ENCODE results near the gene ADCY7.

The ADCY7 gene

DNA sequence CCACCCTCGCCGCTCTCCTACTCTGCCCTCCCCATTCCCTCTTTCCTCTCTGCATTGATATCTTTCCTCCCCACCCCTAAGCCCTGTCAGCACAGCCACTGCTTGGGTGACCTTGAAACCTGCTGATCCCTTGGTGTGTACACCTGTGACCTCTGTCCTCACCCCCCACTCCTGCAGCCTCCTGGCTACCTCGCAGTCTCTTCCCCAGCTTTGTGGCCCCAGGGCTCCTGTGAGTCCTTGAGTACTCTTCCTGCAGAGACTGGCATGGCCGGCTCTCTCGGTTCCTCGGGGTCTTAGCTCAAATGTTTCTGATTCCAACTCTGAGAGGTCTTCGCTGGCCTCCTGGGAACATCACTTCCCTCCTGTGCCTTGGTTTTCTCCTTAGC is 31.7 kb downstream of the ADCY7 start:
- Histone ChIP-seq H3K36me3 (ENCODE audit: control insufficient read depth, insufficient read depth, low read length) (no peaks in the 10 kb centered on the region), H3K9ac (no peak overlapping the region), H3K4me3 (ENCODE audit: low read depth, low read length) (no peak overlapping the region), H3K27me3 (ENCODE audit: control insufficient read depth, insufficient read depth, low read length) (no peaks in the 10 kb centered on the region), H3K27ac (no peak overlapping the region), H3K79me2 (no peaks in the 10 kb centered on the region), H3K9me3 (ENCODE audit: control insufficient read depth, low read length) (no peaks in the 10 kb centered on the region), H2AFZ (no peak overlapping the region), H3K4me1 (no peaks in the 10 kb centered on the region), H3K4me2 (ENCODE audit: low read length) (no peak overlapping the region)
- TF ChIP-seq, protein P1, sequence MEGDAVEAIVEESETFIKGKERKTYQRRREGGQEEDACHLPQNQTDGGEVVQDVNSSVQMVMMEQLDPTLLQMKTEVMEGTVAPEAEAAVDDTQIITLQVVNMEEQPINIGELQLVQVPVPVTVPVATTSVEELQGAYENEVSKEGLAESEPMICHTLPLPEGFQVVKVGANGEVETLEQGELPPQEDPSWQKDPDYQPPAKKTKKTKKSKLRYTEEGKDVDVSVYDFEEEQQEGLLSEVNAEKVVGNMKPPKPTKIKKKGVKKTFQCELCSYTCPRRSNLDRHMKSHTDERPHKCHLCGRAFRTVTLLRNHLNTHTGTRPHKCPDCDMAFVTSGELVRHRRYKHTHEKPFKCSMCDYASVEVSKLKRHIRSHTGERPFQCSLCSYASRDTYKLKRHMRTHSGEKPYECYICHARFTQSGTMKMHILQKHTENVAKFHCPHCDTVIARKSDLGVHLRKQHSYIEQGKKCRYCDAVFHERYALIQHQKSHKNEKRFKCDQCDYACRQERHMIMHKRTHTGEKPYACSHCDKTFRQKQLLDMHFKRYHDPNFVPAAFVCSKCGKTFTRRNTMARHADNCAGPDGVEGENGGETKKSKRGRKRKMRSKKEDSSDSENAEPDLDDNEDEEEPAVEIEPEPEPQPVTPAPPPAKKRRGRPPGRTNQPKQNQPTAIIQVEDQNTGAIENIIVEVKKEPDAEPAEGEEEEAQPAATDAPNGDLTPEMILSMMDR (IDR thresholded peaks at IDR 0.05) = no peak

DNA sequence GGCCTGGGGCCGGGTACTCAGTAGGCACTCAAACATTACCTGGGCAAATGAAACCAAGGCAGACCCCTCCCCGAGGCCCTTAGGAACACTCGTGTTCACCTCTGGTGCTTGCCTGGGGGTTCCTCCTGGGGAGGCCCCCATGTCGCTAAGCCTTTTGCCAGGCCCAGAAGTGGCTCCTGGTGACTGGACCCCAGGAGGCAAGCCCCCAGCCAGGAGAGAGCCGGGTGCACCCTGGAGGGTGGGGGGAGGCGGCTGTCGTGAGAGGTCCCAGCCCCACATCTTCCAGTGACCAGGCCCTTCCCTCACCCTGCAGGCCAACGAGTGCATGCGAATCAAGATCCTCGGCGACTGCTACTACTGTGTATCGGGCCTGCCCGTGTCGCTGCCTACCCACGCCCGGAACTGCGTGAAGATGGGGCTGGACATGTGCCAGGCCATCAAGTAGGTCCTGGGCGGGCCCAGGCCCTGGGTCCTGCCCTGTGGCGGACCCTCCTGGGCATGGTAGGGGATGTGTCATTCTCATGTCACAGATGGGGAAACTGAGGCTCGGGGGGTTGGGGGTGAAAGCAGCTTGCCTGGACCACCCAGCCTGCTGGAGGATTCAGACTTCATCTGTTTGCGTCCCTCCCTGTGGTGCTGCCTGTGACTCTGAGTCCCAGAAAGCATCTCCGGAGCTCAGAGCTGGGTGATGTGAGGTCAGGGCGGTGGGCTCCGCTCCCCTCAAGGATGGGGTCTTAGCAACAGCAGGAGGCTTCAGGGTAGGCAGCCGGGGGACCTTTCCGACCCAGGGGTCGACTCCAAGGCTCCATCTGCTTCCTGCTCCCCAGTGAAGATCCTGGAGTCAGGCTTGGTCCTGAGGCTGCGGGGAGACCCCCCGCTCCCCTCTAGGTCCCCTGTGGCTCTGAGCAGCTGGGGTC is 32.5 kb downstream of the ADCY7 start:
- TF ChIP-seq, protein P1 (IDR thresholded peaks at IDR 0.05) = no peak
- Histone ChIP-seq H3K4me1 (no peaks in the 10 kb centered on the region), H3K27ac (no peak overlapping the region), H3K36me3 (ENCODE audit: control insufficient read depth, insufficient read depth, low read length) (no peaks in the 10 kb centered on the region), H3K9ac (no peak overlapping the region), H3K79me2 (no peaks in the 10 kb centered on the region), H3K27me3 (ENCODE audit: control insufficient read depth, insufficient read depth, low read length) (no peaks in the 10 kb centered on the region), H2AFZ (no peak overlapping the region), H3K4me3 (ENCODE audit: low read depth, low read length) (no peak overlapping the region), H3K9me3 (ENCODE audit: control insufficient read depth, low read length) (no peaks in the 10 kb centered on the region), H3K4me2 (ENCODE audit: low read length) (no peak overlapping the region)

- Histone ChIP-seq H3K9ac (no peak overlapping the region), H3K79me2 (no peaks in the 10 kb centered on the region), H3K27me3 (ENCODE audit: control insufficient read depth, insufficient read depth, low read length) (no peaks in the 10 kb centered on the region), H3K4me2 (ENCODE audit: low read length) (no peak overlapping the region), H3K4me3 (ENCODE audit: low read depth, low read length) (no peak overlapping the region), H2AFZ (no peak overlapping the region), H3K36me3 (ENCODE audit: control insufficient read depth, insufficient read depth, low read length) (no peaks in the 10 kb centered on the region), H3K9me3 (ENCODE audit: control insufficient read depth, low read length) (no peaks in the 10 kb centered on the region), H3K27ac (no peak overlapping the region), H3K4me1 (no peaks in the 10 kb centered on the region)
- TF ChIP-seq, protein P1 (IDR thresholded peaks at IDR 0.05) = no peak
Observed at GRCh38 chr16:50299508-50300105, 33.3 kb downstream of the ADCY7 start.

- H3K9ac ChIP-seq = no peak overlapping the region
- no peak overlapping the region for H3K27ac ChIP-seq
- no peaks in the 10 kb centered on the region for H3K27me3 ChIP-seq (ENCODE audit: control insufficient read depth, insufficient read depth, low read length)
- TF ChIP-seq, protein P1 (IDR thresholded peaks at IDR 0.05) = no peak
- H3K79me2 ChIP-seq = no peaks in the 10 kb centered on the region
- no peaks in the 10 kb centered on the region for H3K9me3 ChIP-seq (ENCODE audit: control insufficient read depth, low read length)
- H3K4me2 ChIP-seq (ENCODE audit: low read length) = no peak overlapping the region
- no peaks in the 10 kb centered on the region for H3K4me1 ChIP-seq
- H3K36me3 ChIP-seq (ENCODE audit: control insufficient read depth, insufficient read depth, low read length) = no peaks in the 10 kb centered on the region
- H3K4me3 ChIP-seq (ENCODE audit: low read depth, low read length) = no peak overlapping the region
- H2AFZ ChIP-seq = no peak overlapping the region
Observed at GRCh38 chr16:50300942-50301625, 34.7 kb downstream of the ADCY7 start.

All from parathyroid adenoma (tissue), 2 donors.